Memory B cell (primary cell): Measurements from ENCODE around the gene SLC5A3.
A peak's percentile ranks its signal among the peaks of the same experiment; 100 is the strongest.

ENCODE experiments used
- ATAC-seq: fragments of 150-1000 bp; cut with Tn5 transposase; 2 replicates; pipeline ENCODE4 v1.10.0; 2021; ENCODE audit warnings: low read depth, mild to moderate bottlenecking, moderate library complexity
- DNase-seq, 2 donors: peaks; one replicate each; pipeline ENCODE4 v3.0.0; 2022; ENCODE audit warnings: low spot score in 2 of 2
- H3K27ac Mint-ChIP-seq: one replicate; pipeline ENCODE4 v1.8.0; 2022; ENCODE audit warnings: mild to moderate bottlenecking, moderate library complexity, mixed read lengths
- H3K27me3 Mint-ChIP-seq: one replicate; pipeline ENCODE4 v1.8.0; 2022; ENCODE audit warnings: mixed read lengths
- H3K36me3 Mint-ChIP-seq: one replicate; pipeline ENCODE4 v1.8.0; 2022; ENCODE audit warnings: mild to moderate bottlenecking, mixed read lengths
- H3K4me1 Mint-ChIP-seq: one replicate; pipeline ENCODE4 v1.8.0; 2022; ENCODE audit warnings: mixed read lengths
- H3K4me3 Mint-ChIP-seq: one replicate; pipeline ENCODE4 v1.8.0; 2022; ENCODE audit warnings: mild to moderate bottlenecking, moderate library complexity, mixed read lengths
- H3K9me3 Mint-ChIP-seq: one replicate; pipeline ENCODE4 v1.8.0; 2022; ENCODE audit warnings: mixed read lengths

The SLC5A3 gene

GRCh38 chr21:34094949-34095348 lies 21.6 kb downstream of the SLC5A3 start:
- H3K27me3 Mint-ChIP-seq = no peaks in the 10 kb centered on the region
- H3K27ac Mint-ChIP-seq = no peak overlapping the region
- H3K36me3 Mint-ChIP-seq = peaks cover 22% of the 10 kb centered on the region
- H3K4me1 Mint-ChIP-seq = peaks cover 38% of the 10 kb centered on the region
- H3K4me3 Mint-ChIP-seq = no peak overlapping the region
- no peaks in the 10 kb centered on the region for H3K9me3 Mint-ChIP-seq
- DNase-seq (no peak), ATAC-seq (no peak)

- no peak for DNase-seq
- H3K36me3 Mint-ChIP-seq = peaks cover 23% of the 10 kb centered on the region
- ATAC-seq = no peak
- no peak overlapping the region for H3K4me3 Mint-ChIP-seq
- no peaks in the 10 kb centered on the region for H3K9me3 Mint-ChIP-seq
- H3K27me3 Mint-ChIP-seq = no peaks in the 10 kb centered on the region
- no peak overlapping the region for H3K27ac Mint-ChIP-seq
- peaks cover 33% of the 10 kb centered on the region for H3K4me1 Mint-ChIP-seq
Observed at GRCh38 chr21:34097442-34097841, 24.1 kb downstream of the SLC5A3 start.

- H3K4me3 Mint-ChIP-seq = no peak overlapping the region
- ATAC-seq (no peak), DNase-seq (no peak)
- H3K4me1 Mint-ChIP-seq = peaks cover 29% of the 10 kb centered on the region
- H3K27me3 Mint-ChIP-seq = no peaks in the 10 kb centered on the region
- H3K9me3 Mint-ChIP-seq = no peaks in the 10 kb centered on the region
- no peak overlapping the region for H3K27ac Mint-ChIP-seq
- H3K36me3 Mint-ChIP-seq = peaks cover 23% of the 10 kb centered on the region
Observed at GRCh38 chr21:34100337-34100736, 27.0 kb downstream of the SLC5A3 start.

GRCh38 chr21:34100790-34101189 lies 27.4 kb downstream of the SLC5A3 start:
- no peak for ATAC-seq
- Mint-ChIP-seq H3K4me1 (peaks cover 26% of the 10 kb centered on the region), H3K27ac (no peak overlapping the region)

GRCh38 chr21:34105947-34106541 lies 32.7 kb downstream of the SLC5A3 start:
- H3K36me3 Mint-ChIP-seq = peaks cover 16% of the 10 kb centered on the region
- H3K4me1 Mint-ChIP-seq = peaks cover 18% of the 10 kb centered on the region
- H3K27ac Mint-ChIP-seq = no peak overlapping the region

More at GRCh38 chr21:34100790-34101189, 27.4 kb downstream of the SLC5A3 start:
- Mint-ChIP-seq H3K27me3 (no peaks in the 10 kb centered on the region), H3K4me3 (no peak overlapping the region), H3K9me3 (no peaks in the 10 kb centered on the region), H3K36me3 (peaks cover 19% of the 10 kb centered on the region)
- DNase-seq = no peak

GRCh38 chr21:34107606-34108005 lies 34.2 kb downstream of the SLC5A3 start:
- ATAC-seq (no peak), DNase-seq (no peak)
- H3K36me3 Mint-ChIP-seq = peaks cover 17% of the 10 kb centered on the region
- no peak overlapping the region for H3K27ac Mint-ChIP-seq
- no peaks in the 10 kb centered on the region for H3K9me3 Mint-ChIP-seq
- peaks cover 26% of the 10 kb centered on the region for H3K4me1 Mint-ChIP-seq
- no peak overlapping the region for H3K4me3 Mint-ChIP-seq
- no peaks in the 10 kb centered on the region for H3K27me3 Mint-ChIP-seq

More at GRCh38 chr21:34105947-34106541, 32.7 kb downstream of the SLC5A3 start:
- Mint-ChIP-seq H3K4me3 (no peak overlapping the region), H3K27me3 (no peaks in the 10 kb centered on the region), H3K9me3 (no peaks in the 10 kb centered on the region)
- ATAC-seq = no peak
- DNase-seq = no peak

- Mint-ChIP-seq H3K4me3 (no peak overlapping the region), H3K4me1 (peaks cover 34% of the 10 kb centered on the region), H3K27me3 (no peaks in the 10 kb centered on the region), H3K36me3 (peaks cover 22% of the 10 kb centered on the region), H3K27ac (no peak overlapping the region), H3K9me3 (no peaks in the 10 kb centered on the region)
- DNase-seq (no peak), ATAC-seq (no peak)
Observed at GRCh38 chr21:34109075-34109474, 35.7 kb downstream of the SLC5A3 start.

- no peak for DNase-seq
- no peak for ATAC-seq
- H3K4me1 Mint-ChIP-seq = peaks cover 36% of the 10 kb centered on the region
- H3K4me3 Mint-ChIP-seq = no peak overlapping the region
- H3K27me3 Mint-ChIP-seq = no peaks in the 10 kb centered on the region
- H3K36me3 Mint-ChIP-seq = peaks cover 27% of the 10 kb centered on the region
- H3K27ac Mint-ChIP-seq = no peak overlapping the region
- H3K9me3 Mint-ChIP-seq = no peaks in the 10 kb centered on the region
Observed at GRCh38 chr21:34110594-34111202, 37.3 kb downstream of the SLC5A3 start.

- ATAC-seq (no peak), DNase-seq (no peak)
- H3K36me3 Mint-ChIP-seq = peaks cover 29% of the 10 kb centered on the region
- H3K9me3 Mint-ChIP-seq = no peaks in the 10 kb centered on the region
- peak overlapping the region; percentile 62 for H3K27ac Mint-ChIP-seq
- H3K4me1 Mint-ChIP-seq = peaks cover 33% of the 10 kb centered on the region
- H3K27me3 Mint-ChIP-seq = no peaks in the 10 kb centered on the region
- no peak overlapping the region for H3K4me3 Mint-ChIP-seq
Observed at GRCh38 chr21:34112316-34113033, 39.1 kb downstream of the SLC5A3 start.

GRCh38 chr21:34113842-34114241 lies 40.5 kb downstream of the SLC5A3 start:
- Mint-ChIP-seq H3K36me3 (peaks cover 29% of the 10 kb centered on the region), H3K4me1 (peaks cover 30% of the 10 kb centered on the region), H3K27ac (peak overlapping the region; percentile 39), H3K27me3 (no peaks in the 10 kb centered on the region), H3K9me3 (no peaks in the 10 kb centered on the region), H3K4me3 (no peak overlapping the region)
- DNase-seq (no peak), ATAC-seq (no peak)

- ATAC-seq (no peak), DNase-seq (no peak)
- Mint-ChIP-seq H3K36me3 (peaks cover 27% of the 10 kb centered on the region), H3K4me1 (peaks cover 37% of the 10 kb centered on the region), H3K27ac (peak overlapping the region; percentile 6), H3K4me3 (no peak overlapping the region), H3K27me3 (no peaks in the 10 kb centered on the region), H3K9me3 (no peaks in the 10 kb centered on the region)
Observed at GRCh38 chr21:34115160-34115559, 41.8 kb downstream of the SLC5A3 start.

- Mint-ChIP-seq H3K36me3 (peaks cover 26% of the 10 kb centered on the region), H3K4me3 (no peak overlapping the region), H3K4me1 (peaks cover 34% of the 10 kb centered on the region), H3K27me3 (no peaks in the 10 kb centered on the region), H3K9me3 (no peaks in the 10 kb centered on the region), H3K27ac (no peak overlapping the region)
- DNase-seq (no peak), ATAC-seq (no peak)
Observed at GRCh38 chr21:34116569-34116968, 43.2 kb downstream of the SLC5A3 start.

- no peak for DNase-seq
- Mint-ChIP-seq H3K27me3 (no peaks in the 10 kb centered on the region), H3K27ac (no peak overlapping the region), H3K4me1 (peaks cover 33% of the 10 kb centered on the region), H3K36me3 (peaks cover 27% of the 10 kb centered on the region), H3K4me3 (no peak overlapping the region), H3K9me3 (no peaks in the 10 kb centered on the region)
- ATAC-seq = no peak
Observed at GRCh38 chr21:34120867-34121266, 47.5 kb downstream of the SLC5A3 start.

GRCh38 chr21:34122047-34122446 lies 48.7 kb downstream of the SLC5A3 start:
- no peak for DNase-seq
- no peak overlapping the region for H3K4me3 Mint-ChIP-seq
- H3K27ac Mint-ChIP-seq = no peak overlapping the region
- H3K4me1 Mint-ChIP-seq = peaks cover 33% of the 10 kb centered on the region
- no peak for ATAC-seq
- H3K9me3 Mint-ChIP-seq = no peaks in the 10 kb centered on the region
- peaks cover 31% of the 10 kb centered on the region for H3K36me3 Mint-ChIP-seq
- H3K27me3 Mint-ChIP-seq = no peaks in the 10 kb centered on the region
